ENCODE data around the gene NKAP. TPM values are rescaled to one million over a fixed set of nuclear protein-coding genes. Genes with fewer than 3 reads are reported as not detected.

The NKAP gene
- total and polyA plus RNA-seq, 9 of the 15 experiments (the other 6 are each of a cell fraction or from before 2014, with no cell fraction given): 3.1 to 8.3 (median 7.0) TPM

DNA sequence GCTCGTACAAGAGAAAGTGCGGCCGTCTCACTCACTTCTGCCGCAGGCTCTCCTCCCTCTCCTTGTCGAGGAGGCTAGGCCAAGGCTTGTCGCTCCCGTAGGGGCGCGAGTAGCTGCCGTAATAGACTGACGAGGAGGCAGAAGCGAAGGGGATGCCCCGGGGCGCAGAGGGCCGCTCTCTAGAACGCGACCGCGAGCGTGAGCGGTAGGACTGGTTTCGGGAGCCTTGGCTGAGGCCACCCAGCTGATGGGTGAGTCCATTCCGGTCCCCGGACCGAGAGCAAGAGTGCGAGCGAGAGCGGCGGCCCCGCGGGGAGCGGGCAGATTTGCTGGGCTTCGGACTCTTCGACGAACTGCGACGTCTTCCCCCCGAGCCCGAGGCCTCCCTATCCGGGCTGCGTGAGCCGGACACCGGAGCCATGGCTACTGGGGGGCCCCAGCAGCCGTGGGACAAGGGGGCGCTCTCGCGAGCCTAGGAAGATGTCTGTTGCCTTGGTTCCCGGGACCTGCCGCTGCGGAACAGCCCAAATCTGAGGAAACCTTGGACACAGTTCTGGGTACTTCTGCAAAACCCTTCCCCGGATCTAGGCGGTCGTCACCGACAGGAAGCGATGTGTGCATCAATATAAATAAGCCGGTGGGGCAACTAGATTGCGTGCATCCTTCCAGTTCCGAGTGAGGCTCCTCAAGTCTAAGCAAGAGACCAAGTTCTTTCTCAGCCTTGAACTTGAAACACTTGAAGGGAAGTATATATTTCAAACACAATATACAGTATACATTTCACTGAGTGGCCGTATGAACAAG is at the start of gene NKAP (continued):
- TF ChIP-seq ZNF766 (CRISPR knock-in tag; conservative IDR thresholded peaks at IDR 0.05): peak; percentile 67; the same call in 1 of the 2 replicates
- TF ChIP-seq, protein P1, sequence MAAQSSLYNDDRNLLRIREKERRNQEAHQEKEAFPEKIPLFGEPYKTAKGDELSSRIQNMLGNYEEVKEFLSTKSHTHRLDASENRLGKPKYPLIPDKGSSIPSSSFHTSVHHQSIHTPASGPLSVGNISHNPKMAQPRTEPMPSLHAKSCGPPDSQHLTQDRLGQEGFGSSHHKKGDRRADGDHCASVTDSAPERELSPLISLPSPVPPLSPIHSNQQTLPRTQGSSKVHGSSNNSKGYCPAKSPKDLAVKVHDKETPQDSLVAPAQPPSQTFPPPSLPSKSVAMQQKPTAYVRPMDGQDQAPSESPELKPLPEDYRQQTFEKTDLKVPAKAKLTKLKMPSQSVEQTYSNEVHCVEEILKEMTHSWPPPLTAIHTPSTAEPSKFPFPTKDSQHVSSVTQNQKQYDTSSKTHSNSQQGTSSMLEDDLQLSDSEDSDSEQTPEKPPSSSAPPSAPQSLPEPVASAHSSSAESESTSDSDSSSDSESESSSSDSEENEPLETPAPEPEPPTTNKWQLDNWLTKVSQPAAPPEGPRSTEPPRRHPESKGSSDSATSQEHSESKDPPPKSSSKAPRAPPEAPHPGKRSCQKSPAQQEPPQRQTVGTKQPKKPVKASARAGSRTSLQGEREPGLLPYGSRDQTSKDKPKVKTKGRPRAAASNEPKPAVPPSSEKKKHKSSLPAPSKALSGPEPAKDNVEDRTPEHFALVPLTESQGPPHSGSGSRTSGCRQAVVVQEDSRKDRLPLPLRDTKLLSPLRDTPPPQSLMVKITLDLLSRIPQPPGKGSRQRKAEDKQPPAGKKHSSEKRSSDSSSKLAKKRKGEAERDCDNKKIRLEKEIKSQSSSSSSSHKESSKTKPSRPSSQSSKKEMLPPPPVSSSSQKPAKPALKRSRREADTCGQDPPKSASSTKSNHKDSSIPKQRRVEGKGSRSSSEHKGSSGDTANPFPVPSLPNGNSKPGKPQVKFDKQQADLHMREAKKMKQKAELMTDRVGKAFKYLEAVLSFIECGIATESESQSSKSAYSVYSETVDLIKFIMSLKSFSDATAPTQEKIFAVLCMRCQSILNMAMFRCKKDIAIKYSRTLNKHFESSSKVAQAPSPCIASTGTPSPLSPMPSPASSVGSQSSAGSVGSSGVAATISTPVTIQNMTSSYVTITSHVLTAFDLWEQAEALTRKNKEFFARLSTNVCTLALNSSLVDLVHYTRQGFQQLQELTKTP (IDR thresholded peaks at IDR 0.05; ENCODE audit: low read depth in 1 of 2, partially characterized antibody in 2 of 2): no peak
- TF ChIP-seq SPI1 (IDR thresholded peaks at IDR 0.05; ENCODE audit: borderline replicate concordance, low read depth, low read length): 0 out of 2 replicates have a peak, but pooled peaks have one; percentile 30
- TF ChIP-seq CREB1 (IDR thresholded peaks at IDR 0.05): peak; percentile 44
- peak; percentile 54 for TF ChIP-seq CREB1 (CRISPR knock-in tag; IDR thresholded peaks at IDR 0.05)
- no peak for TF ChIP-seq SREBF2 (CRISPR knock-in tag; IDR thresholded peaks at IDR 0.05)
- TF ChIP-seq HLTF (IDR thresholded peaks at IDR 0.05): no peak
- no peak for TF ChIP-seq BRCA1 (IDR thresholded peaks at IDR 0.05)
- no peak for TF ChIP-seq BRCA1 (CRISPR knock-in tag; IDR thresholded peaks at IDR 0.05)
- TF ChIP-seq ZNF263 (CRISPR knock-in tag; IDR thresholded peaks at IDR 0.05; ENCODE audit: borderline replicate concordance): no peak; the same call in 1 of the 2 replicates
- TF ChIP-seq, protein P2, sequence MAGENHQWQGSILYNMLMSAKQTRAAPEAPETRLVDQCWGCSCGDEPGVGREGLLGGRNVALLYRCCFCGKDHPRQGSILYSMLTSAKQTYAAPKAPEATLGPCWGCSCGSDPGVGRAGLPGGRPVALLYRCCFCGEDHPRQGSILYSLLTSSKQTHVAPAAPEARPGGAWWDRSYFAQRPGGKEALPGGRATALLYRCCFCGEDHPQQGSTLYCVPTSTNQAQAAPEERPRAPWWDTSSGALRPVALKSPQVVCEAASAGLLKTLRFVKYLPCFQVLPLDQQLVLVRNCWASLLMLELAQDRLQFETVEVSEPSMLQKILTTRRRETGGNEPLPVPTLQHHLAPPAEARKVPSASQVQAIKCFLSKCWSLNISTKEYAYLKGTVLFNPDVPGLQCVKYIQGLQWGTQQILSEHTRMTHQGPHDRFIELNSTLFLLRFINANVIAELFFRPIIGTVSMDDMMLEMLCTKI (IDR thresholded peaks at IDR 0.05; ENCODE audit: partially characterized antibody): no peak
- TF ChIP-seq JUND (IDR thresholded peaks at IDR 0.05; ENCODE audit: borderline replicate concordance, low read depth, low read length): peak; percentile 79
- TF ChIP-seq JUND (tag; IDR thresholded peaks at IDR 0.05; ENCODE audit: borderline replicate concordance, low read depth, low read length): peak; percentile 63; the same call in 1 of the 3 replicates
- TF ChIP-seq ZNF57 (CRISPR knock-in tag; IDR thresholded peaks at IDR 0.05): no peak
- TF ChIP-seq, protein P3, sequence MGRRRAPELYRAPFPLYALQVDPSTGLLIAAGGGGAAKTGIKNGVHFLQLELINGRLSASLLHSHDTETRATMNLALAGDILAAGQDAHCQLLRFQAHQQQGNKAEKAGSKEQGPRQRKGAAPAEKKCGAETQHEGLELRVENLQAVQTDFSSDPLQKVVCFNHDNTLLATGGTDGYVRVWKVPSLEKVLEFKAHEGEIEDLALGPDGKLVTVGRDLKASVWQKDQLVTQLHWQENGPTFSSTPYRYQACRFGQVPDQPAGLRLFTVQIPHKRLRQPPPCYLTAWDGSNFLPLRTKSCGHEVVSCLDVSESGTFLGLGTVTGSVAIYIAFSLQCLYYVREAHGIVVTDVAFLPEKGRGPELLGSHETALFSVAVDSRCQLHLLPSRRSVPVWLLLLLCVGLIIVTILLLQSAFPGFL (CRISPR knock-in tag; IDR thresholded peaks at IDR 0.05): peak; percentile 68; the same call in 1 of the 2 replicates
- TF ChIP-seq, protein P4, sequence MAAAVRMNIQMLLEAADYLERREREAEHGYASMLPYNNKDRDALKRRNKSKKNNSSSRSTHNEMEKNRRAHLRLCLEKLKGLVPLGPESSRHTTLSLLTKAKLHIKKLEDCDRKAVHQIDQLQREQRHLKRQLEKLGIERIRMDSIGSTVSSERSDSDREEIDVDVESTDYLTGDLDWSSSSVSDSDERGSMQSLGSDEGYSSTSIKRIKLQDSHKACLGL (CRISPR knock-in tag; IDR thresholded peaks at IDR 0.05; ENCODE audit: borderline replicate concordance, poor library complexity, severe bottlenecking): no peak
- TF ChIP-seq, protein P5, sequence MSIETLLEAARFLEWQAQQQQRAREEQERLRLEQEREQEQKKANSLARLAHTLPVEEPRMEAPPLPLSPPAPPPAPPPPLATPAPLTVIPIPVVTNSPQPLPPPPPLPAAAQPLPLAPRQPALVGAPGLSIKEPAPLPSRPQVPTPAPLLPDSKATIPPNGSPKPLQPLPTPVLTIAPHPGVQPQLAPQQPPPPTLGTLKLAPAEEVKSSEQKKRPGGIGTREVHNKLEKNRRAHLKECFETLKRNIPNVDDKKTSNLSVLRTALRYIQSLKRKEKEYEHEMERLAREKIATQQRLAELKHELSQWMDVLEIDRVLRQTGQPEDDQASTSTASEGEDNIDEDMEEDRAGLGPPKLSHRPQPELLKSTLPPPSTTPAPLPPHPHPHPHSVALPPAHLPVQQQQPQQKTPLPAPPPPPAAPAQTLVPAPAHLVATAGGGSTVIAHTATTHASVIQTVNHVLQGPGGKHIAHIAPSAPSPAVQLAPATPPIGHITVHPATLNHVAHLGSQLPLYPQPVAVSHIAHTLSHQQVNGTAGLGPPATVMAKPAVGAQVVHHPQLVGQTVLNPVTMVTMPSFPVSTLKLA (conservative IDR thresholded peaks at IDR 0.05): peak; percentile 67 to 85
- TF ChIP-seq MED1 (CRISPR knock-in tag; IDR thresholded peaks at IDR 0.05; ENCODE audit: borderline replicate concordance): no peak
